22Rv1 (cell line): ENCODE measurements around the gene STAMBP.

Experiments used
- CTCF ChIP-seq: fragments of 450-650 bp; IDR thresholded peaks from 2 replicates; pipeline ENCODE4 v1.5.1; 2017; ENCODE audit warnings: mild to moderate bottlenecking
- ZFX ChIP-seq: fragments of 450-650 bp; IDR thresholded peaks from 2 replicates; pipeline ENCODE4 v1.6.1; 2017; ENCODE audit warnings: antibody characterized with exemption, borderline replicate concordance

GRCh38 chr2:73844087-73844486, 15.3 kb downstream of the STAMBP start:
- TF ChIP-seq CTCF = no peak
- no peak for TF ChIP-seq ZFX
